SK-N-SH (cell line): ENCODE results near the gene SPATC1L. TPM values are rescaled to one million over a fixed set of nuclear protein-coding genes. Genes with fewer than 3 reads are reported as not detected.

Experiments used
- CTCF ChIA-PET: fragments of 300-600, 350-600 bp; formaldehyde crosslinking; extraction: SDS; loops from one replicate; lab custom pipeline; 2021; lab: Yijun Ruan, JAX
- POLR2A ChIA-PET: fragments of 350-600 bp; sonication (Branson Sonifier 250); formaldehyde crosslinking; extraction: SDS; loops from one replicate; lab custom pipeline; 2020; ENCODE audit warnings: antibody characterized with exemption, inconsistent platforms; lab: Yijun Ruan, JAX
- DNase-seq: peaks from one replicate; pipeline ENCODE4 v3.0.0; 2012
- H2AFZ ChIP-seq: fragments of 200-600 bp; sonication (generic); 2 replicates; pipeline ENCODE4 v1.8.1; 2016; ENCODE audit warnings: antibody characterized with exemption, mild to moderate bottlenecking, low read depth
- H3F3A ChIP-seq: fragments of 200-600 bp; sonication (generic); replicated peaks from 2 replicates; pipeline ENCODE3; 2016; ENCODE audit warnings: antibody characterized with exemption, mild to moderate bottlenecking; ENCODE audit not compliant: insufficient read depth
- H3K27ac ChIP-seq, 2 experiments: fragments of 200-500 bp in 1 of 2; fragments of 200-600 bp in 1 of 2; sonication (Bioruptor generic) in 1 of 2; sonication (generic), shearing (Covaris generic) in 1 of 2; 2 replicates each; pipeline versions ENCODE4 v1.5.1 to v1.6.1; 2014 to 2016; ENCODE audit warnings: low read depth in 2 of 2, inconsistent platforms in 1 of 2, low read length in 1 of 2, mild to moderate bottlenecking in 1 of 2, mixed read lengths in 1 of 2
- H3K27me3 ChIP-seq: fragments of 200-600 bp; sonication (generic), shearing (Covaris generic); 2 replicates; pipeline ENCODE4 v1.6.1; 2016; ENCODE audit warnings: mixed run types; ENCODE audit not compliant: insufficient read depth
- H3K36me3 ChIP-seq, 2 experiments: fragments of 200-500 bp in 1 of 2; fragments of 200-600 bp in 1 of 2; sonication (Bioruptor generic) in 1 of 2; sonication (generic) in 1 of 2; replicated peaks in 1 of 2; 2 replicates each; pipeline versions ENCODE3 to v1.5.1; 2014 to 2016; ENCODE audit warnings: low read length in 1 of 2, mild to moderate bottlenecking in 1 of 2; ENCODE audit not compliant: insufficient read depth in 2 of 2, control insufficient read depth in 1 of 2
- H3K4me1 ChIP-seq, 2 experiments: fragments of 200-500 bp in 1 of 2; fragments of 200-600 bp in 1 of 2; sonication (Bioruptor generic) in 1 of 2; sonication (generic), shearing (Covaris generic) in 1 of 2; 2 replicates each; pipeline versions ENCODE4 v1.5.1 to v1.6.1; 2014 to 2016; ENCODE audit warnings: low read depth in 1 of 2, low read length in 1 of 2, mixed run types in 1 of 2; ENCODE audit not compliant: insufficient read depth in 2 of 2, control insufficient read depth in 1 of 2
- H3K4me2 ChIP-seq: fragments of 200-600 bp; sonication (generic), shearing (Covaris generic); 2 replicates; pipeline ENCODE4 v1.6.1; 2017; ENCODE audit warnings: mixed run types
- H3K4me3 ChIP-seq, 2 experiments: fragments of 200-500 bp in 1 of 2; fragments of 200-600 bp in 1 of 2; sonication (Bioruptor generic) in 1 of 2; sonication (generic), shearing (Covaris generic) in 1 of 2; 2 replicates each; pipeline versions ENCODE4 v1.5.1 to v1.8.1; 2014 to 2016; ENCODE audit warnings: low read depth in 2 of 2, inconsistent platforms in 1 of 2, low read length in 1 of 2, mild to moderate bottlenecking in 1 of 2, mixed read lengths in 1 of 2, moderate library complexity in 1 of 2
- H3K79me2 ChIP-seq: fragments of 200-600 bp; sonication (generic); 2 replicates; pipeline ENCODE4 v1.8.1; 2017; ENCODE audit warnings: mild to moderate bottlenecking; ENCODE audit not compliant: insufficient read depth
- H3K9ac ChIP-seq: fragments of 200-600 bp; sonication (generic); 2 replicates; pipeline ENCODE4 v1.6.1; 2017; ENCODE audit warnings: mixed run types
- H3K9me2 ChIP-seq: fragments of 200-600 bp; sonication (generic); 2 replicates; pipeline ENCODE4 v1.6.1; 2017; ENCODE audit warnings: mixed run types
- H3K9me3 ChIP-seq: fragments of 200-600 bp; sonication (generic); 2 replicates; pipeline ENCODE4 v1.6.1; 2017; ENCODE audit warnings: mixed run types, mild to moderate bottlenecking, moderate library complexity
- H4K20me1 ChIP-seq: fragments of 200-600 bp; sonication (generic); 2 replicates; pipeline ENCODE4 v1.6.1; 2017; ENCODE audit warnings: mild to moderate bottlenecking, mixed run types; ENCODE audit not compliant: insufficient read depth
- FOSL2 ChIP-seq: IDR thresholded peaks from 2 replicates; pipeline ENCODE4 v1.4.0; 2012; ENCODE audit warnings: low read depth, mild to moderate bottlenecking, moderate library complexity, borderline replicate concordance
- MEF2A ChIP-seq: IDR thresholded peaks from 2 replicates; pipeline ENCODE4 v1.4.0; 2012; ENCODE audit warnings: low read depth, borderline replicate concordance
- MXI1 ChIP-seq: IDR thresholded peaks from 2 replicates; pipeline ENCODE4 v1.6.1; 2012; ENCODE audit warnings: mild to moderate bottlenecking, low read depth, low read length, improper control_type of control experiment
- NFIC ChIP-seq: IDR thresholded peaks from 2 replicates; pipeline ENCODE4 v1.4.0; 2012; ENCODE audit warnings: borderline replicate concordance
- NRF1 ChIP-seq: IDR thresholded peaks from 2 replicates; pipeline ENCODE4 v1.6.1; 2012; ENCODE audit warnings: low read depth, mild to moderate bottlenecking, low read length
- POLR2AphosphoS5 ChIP-seq: IDR thresholded peaks from 2 replicates; pipeline ENCODE4 v1.6.1; 2012; ENCODE audit warnings: low read depth, low read length
- RAD21 ChIP-seq: IDR thresholded peaks from 2 replicates; pipeline ENCODE4 v1.6.1; 2012; ENCODE audit warnings: mild to moderate bottlenecking, low read length
- RCOR1 ChIP-seq: fragments of 150-350 bp; IDR thresholded peaks from 2 replicates; pipeline ENCODE4 v1.6.1; 2017; ENCODE audit warnings: antibody characterized with exemption, low read length
- RFX5 ChIP-seq: IDR thresholded peaks from 2 replicates; pipeline ENCODE4 v1.6.1; 2012; ENCODE audit warnings: mild to moderate bottlenecking, improper control_type of control experiment, low read length
- RXRA ChIP-seq: IDR thresholded peaks from 2 replicates; pipeline ENCODE4 v1.4.0; 2012; ENCODE audit warnings: low read depth, mild to moderate bottlenecking, borderline replicate concordance
- SIN3A ChIP-seq: IDR thresholded peaks from 2 replicates; pipeline ENCODE4 v1.6.1; 2012; ENCODE audit warnings: low read depth, mild to moderate bottlenecking, low read length, moderate library complexity, borderline replicate concordance
- TAF1 ChIP-seq: IDR thresholded peaks from 2 replicates; pipeline ENCODE4 v1.6.1; 2012; ENCODE audit warnings: low read depth, mild to moderate bottlenecking, low read length, moderate library complexity, borderline replicate concordance
- TCF12 ChIP-seq: IDR thresholded peaks from 2 replicates; pipeline ENCODE4 v1.4.0; 2012
- TEAD4 ChIP-seq: IDR thresholded peaks from 2 replicates; pipeline ENCODE4 v1.4.0; 2012; ENCODE audit warnings: mild to moderate bottlenecking, borderline replicate concordance; ENCODE audit not compliant: insufficient read depth
- YY1 ChIP-seq: IDR thresholded peaks from 2 replicates; pipeline ENCODE4 v1.4.0; 2012; ENCODE audit warnings: low read depth, mild to moderate bottlenecking
- WGBS: methylation state at CpG from one replicate; pipeline ENCODE4 v1.1.6; 2017; ENCODE audit warnings: low lambda C conversion rate; 5-methylcytosine and 5-hydroxymethylcytosine counted together
- polyA plus RNA-seq, 3 experiments: library from polyadenylated mRNA; depleted of rRNA; stranded (reverse); fragments of >200 nt; gene quantifications; 2 replicates each; pipeline ENCODE4 v1.2.3, GENCODE V29; 2012
- TF ChIP-seq, protein P1 (sequence below): fragments of 150-350 bp; IDR thresholded peaks from 2 replicates; pipeline ENCODE4 v1.6.1; 2017; ENCODE audit warnings: antibody characterized with exemption, low read length, low read depth, borderline replicate concordance
- TF ChIP-seq, protein P2 (sequence below): IDR thresholded peaks from 2 replicates; pipeline ENCODE4 v1.4.0; 2012; ENCODE audit warnings: low read depth
- TF ChIP-seq, protein P3 (sequence below): fragments of 150-350 bp; IDR thresholded peaks from 2 replicates; pipeline ENCODE4 v1.6.1; 2016; ENCODE audit warnings: mild to moderate bottlenecking, low read depth, low read length
- TF ChIP-seq, protein P4 (sequence below): IDR thresholded peaks from 2 replicates; pipeline ENCODE4 v1.4.0; 2012; ENCODE audit warnings: low read depth, borderline replicate concordance
- TF ChIP-seq, protein P5 (sequence below): IDR thresholded peaks from 2 replicates; pipeline ENCODE4 v1.4.0; 2012; ENCODE audit warnings: low read depth, borderline replicate concordance

The SPATC1L gene
- polyA plus RNA-seq, 1 of the 3 experiments (the other 2 are of a cell fraction), result 8.3 TPM

DNA sequence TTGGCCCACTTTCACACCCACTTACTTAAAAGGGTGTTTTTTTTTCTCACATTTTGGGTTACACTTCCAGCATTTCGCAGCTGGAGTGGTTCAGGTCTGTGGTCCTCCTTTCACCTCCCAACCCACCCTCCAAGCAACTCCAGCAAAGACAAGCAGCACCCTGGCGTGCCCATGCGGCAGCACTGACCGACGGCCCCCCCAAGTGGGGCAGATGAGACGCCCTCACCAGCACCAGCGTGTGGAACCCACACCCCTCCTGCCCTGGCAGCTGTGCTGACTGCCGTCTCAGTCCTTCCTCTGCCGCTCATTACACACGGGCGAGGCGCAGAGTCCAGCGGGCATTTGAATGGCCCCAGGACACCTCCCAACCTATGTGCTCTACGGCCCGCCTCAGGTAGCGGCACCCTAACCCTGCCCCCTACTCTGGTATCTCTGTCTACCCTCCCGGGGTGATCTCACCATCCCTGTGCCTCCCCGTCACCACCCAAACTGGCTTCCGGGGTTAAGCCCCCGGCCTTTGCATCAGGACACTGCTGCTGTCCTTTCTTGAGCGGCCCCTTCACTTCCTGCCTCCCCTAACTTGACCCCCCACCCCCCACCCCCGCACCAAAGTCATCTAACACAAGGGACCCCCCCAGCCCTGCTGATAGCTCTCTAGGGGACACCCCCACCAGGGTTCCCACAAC is 33.4 kb upstream of the SPATC1L start:
- no peak for TF ChIP-seq NRF1
- Histone ChIP-seq H4K20me1 (no peaks in the 10 kb centered on the region), H3K9me2 (no peaks in the 10 kb centered on the region), H3K4me3 (no peak overlapping the region), H2AFZ (no peak overlapping the region), H3K9ac (no peak overlapping the region), H3K4me2 (no peak overlapping the region), H3F3A (no peaks in the 10 kb centered on the region), H3K27me3 (no peaks in the 10 kb centered on the region), H3K9me3 (no peaks in the 10 kb centered on the region), H3K36me3 (peaks cover 0 to 38% of the 10 kb centered on the region in 2 experiments), H3K27ac (no peak overlapping the region), H3K4me1 (peaks cover 0 to 26% of the 10 kb centered on the region in 2 experiments; a peak in 1 of 4 replicates), H3K79me2 (no peaks in the 10 kb centered on the region)
- 93% methylated on average over 19 of the region's 22 CpGs for WGBS
- POLR2A ChIA-PET, result no interaction called here
- CTCF ChIA-PET, result interaction anchor here (2.9 kb wide), 1 partner anchor 7 kb away, joined by 14 read pairs; no protein-coding TSS in a partner anchor
- no peak for DNase-seq

DNA sequence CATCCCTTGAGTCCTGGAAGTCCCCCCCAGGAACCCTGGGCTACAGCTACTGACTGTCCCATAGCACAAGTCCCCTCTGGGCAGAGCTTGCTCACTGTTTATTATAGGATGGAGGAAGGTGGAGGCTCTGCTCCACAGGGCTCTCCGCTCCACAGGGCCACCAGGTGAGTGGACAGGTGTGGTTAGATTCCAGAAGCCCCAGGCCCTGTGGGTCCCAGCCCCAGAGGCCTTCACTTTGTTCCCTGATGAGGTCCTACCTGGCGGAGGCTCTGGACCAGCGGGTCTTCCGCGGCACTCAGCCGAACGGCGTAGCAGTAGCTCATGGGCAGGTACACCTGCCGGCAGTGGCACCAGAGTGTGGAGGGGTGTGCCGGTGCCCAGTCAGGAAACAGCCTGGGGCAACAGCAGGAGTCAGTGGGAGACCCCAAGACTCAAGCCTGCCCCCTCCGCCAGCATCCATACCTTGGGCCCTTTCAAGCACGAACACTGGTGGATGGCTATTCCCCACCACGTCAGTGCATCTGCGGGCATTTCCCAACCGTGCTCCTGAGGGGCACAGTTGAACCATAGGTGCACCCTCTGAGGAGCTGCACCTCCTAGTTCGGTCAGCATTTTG is 32.0 kb upstream of the SPATC1L start:
- ChIA-PET POLR2A (interaction anchor here (1.4 kb wide), 1 partner anchor 11 kb away, joined by 5 read pairs; no protein-coding TSS in a partner anchor), CTCF (interaction anchor here (0.7 to 2.9 kb wide), 4 partner anchors 9 to 63 kb away, joined by 3 to 14 read pairs (median 3); no protein-coding TSS in a partner anchor)
- Histone ChIP-seq H3F3A (no peaks in the 10 kb centered on the region), H2AFZ (no peak overlapping the region), H3K36me3 (peaks cover 0 to 32% of the 10 kb centered on the region in 2 experiments), H3K27ac (no peak overlapping the region)
- TF ChIP-seq TAF1, result no peak
- no peak for TF ChIP-seq RAD21
- TF ChIP-seq NFIC, result no peak
- TF ChIP-seq, protein P1, sequence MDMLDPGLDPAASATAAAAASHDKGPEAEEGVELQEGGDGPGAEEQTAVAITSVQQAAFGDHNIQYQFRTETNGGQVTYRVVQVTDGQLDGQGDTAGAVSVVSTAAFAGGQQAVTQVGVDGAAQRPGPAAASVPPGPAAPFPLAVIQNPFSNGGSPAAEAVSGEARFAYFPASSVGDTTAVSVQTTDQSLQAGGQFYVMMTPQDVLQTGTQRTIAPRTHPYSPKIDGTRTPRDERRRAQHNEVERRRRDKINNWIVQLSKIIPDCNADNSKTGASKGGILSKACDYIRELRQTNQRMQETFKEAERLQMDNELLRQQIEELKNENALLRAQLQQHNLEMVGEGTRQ, result no peak
- TF ChIP-seq, protein P2, sequence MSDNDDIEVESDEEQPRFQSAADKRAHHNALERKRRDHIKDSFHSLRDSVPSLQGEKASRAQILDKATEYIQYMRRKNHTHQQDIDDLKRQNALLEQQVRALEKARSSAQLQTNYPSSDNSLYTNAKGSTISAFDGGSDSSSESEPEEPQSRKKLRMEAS, result no peak
- TF ChIP-seq POLR2AphosphoS5, result no peak
- TF ChIP-seq MEF2A, result no peak
- TF ChIP-seq TEAD4, result no peak
- TF ChIP-seq TCF12, result no peak
- no peak for TF ChIP-seq YY1
- no peak for TF ChIP-seq RFX5
- TF ChIP-seq SIN3A, result no peak
- TF ChIP-seq FOSL2, result no peak
- TF ChIP-seq, protein P3, sequence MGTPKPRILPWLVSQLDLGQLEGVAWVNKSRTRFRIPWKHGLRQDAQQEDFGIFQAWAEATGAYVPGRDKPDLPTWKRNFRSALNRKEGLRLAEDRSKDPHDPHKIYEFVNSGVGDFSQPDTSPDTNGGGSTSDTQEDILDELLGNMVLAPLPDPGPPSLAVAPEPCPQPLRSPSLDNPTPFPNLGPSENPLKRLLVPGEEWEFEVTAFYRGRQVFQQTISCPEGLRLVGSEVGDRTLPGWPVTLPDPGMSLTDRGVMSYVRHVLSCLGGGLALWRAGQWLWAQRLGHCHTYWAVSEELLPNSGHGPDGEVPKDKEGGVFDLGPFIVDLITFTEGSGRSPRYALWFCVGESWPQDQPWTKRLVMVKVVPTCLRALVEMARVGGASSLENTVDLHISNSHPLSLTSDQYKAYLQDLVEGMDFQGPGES, result no peak
- TF ChIP-seq, protein P4, sequence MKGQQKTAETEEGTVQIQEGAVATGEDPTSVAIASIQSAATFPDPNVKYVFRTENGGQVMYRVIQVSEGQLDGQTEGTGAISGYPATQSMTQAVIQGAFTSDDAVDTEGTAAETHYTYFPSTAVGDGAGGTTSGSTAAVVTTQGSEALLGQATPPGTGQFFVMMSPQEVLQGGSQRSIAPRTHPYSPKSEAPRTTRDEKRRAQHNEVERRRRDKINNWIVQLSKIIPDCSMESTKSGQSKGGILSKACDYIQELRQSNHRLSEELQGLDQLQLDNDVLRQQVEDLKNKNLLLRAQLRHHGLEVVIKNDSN, result no peak
- no peak for TF ChIP-seq MXI1
- no peak for TF ChIP-seq RCOR1
- no peak for TF ChIP-seq NRF1
- TF ChIP-seq RXRA, result no peak
- TF ChIP-seq, protein P5, sequence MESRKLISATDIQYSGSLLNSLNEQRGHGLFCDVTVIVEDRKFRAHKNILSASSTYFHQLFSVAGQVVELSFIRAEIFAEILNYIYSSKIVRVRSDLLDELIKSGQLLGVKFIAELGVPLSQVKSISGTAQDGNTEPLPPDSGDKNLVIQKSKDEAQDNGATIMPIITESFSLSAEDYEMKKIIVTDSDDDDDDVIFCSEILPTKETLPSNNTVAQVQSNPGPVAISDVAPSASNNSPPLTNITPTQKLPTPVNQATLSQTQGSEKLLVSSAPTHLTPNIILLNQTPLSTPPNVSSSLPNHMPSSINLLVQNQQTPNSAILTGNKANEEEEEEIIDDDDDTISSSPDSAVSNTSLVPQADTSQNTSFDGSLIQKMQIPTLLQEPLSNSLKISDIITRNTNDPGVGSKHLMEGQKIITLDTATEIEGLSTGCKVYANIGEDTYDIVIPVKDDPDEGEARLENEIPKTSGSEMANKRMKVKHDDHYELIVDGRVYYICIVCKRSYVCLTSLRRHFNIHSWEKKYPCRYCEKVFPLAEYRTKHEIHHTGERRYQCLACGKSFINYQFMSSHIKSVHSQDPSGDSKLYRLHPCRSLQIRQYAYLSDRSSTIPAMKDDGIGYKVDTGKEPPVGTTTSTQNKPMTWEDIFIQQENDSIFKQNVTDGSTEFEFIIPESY, result no peak
- TF ChIP-seq, all 33 proteins: peak for 0
- Histone ChIP-seq H3K4me2 (no peak overlapping the region), H4K20me1 (no peaks in the 10 kb centered on the region), H3K4me1 (peaks cover 0 to 26% of the 10 kb centered on the region in 2 experiments; a peak in 1 of 4 replicates), H3K4me3 (no peak overlapping the region), H3K9me2 (no peaks in the 10 kb centered on the region), H3K9me3 (no peaks in the 10 kb centered on the region), H3K79me2 (no peaks in the 10 kb centered on the region), H3K9ac (no peak overlapping the region), H3K27me3 (no peaks in the 10 kb centered on the region)
- no peak for DNase-seq
- 98% methylated on average over 8 of the region's 16 CpGs for WGBS
